HG02759 (cell line): ENCODE data around the gene LDAF1.
"Not testable (repeated sequence)": the region's sequence is repeated elsewhere in the genome, so short reads cannot be mapped to it uniquely, and the experiment has no call there.

Source experiments
- ATAC-seq: cut with Tn5 transposase; IDR thresholded peaks from one replicate; pipeline ENCODE4 v1.9.1; 2021; ENCODE audit warnings: mild to moderate bottlenecking, moderate library complexity; ENCODE audit not compliant: unreplicated experiment

Gene LDAF1

GRCh38 chr16:21158208-21159110, at the start of gene LDAF1:
LDAF1 (plus strand) TSS chr16:21158674; CDS start chr16:21161183, 2,509 bp downstream.
- ATAC-seq, result peak; percentile 91

GRCh38 chr16:21115551-21115950, 42.9 kb upstream of the LDAF1 start:
- ATAC-seq, result not testable (repeated sequence)

DNA sequence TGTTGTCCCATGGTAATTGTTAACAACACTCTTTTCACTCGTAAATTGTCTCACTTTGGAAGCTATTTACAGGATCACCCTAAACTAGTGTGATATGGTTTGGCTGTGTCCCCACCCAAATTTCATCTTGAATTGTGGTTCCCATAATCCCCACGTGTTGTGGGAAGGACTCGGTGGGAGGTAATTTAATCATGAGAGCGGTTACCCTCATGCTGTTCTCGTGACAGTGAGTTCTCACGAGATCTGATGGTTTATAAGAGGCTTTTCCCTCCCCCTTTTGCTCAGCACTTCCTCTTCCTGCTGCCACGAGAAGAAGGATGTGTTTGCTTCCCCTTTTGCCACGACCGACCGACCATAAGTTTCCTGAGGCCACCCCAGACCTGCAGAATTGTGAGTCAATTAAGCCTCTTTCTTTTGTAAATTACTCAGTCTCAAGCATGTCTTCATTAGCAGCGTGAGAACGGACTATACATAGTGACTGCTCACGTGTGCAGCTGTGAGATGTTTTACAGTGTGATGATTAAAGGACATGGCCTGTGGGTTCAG, 42.3 kb upstream of the LDAF1 start:
- no peak for ATAC-seq

GRCh38 chr16:21117567-21117966, 40.9 kb upstream of the LDAF1 start:
- ATAC-seq, result no peak

DNA sequence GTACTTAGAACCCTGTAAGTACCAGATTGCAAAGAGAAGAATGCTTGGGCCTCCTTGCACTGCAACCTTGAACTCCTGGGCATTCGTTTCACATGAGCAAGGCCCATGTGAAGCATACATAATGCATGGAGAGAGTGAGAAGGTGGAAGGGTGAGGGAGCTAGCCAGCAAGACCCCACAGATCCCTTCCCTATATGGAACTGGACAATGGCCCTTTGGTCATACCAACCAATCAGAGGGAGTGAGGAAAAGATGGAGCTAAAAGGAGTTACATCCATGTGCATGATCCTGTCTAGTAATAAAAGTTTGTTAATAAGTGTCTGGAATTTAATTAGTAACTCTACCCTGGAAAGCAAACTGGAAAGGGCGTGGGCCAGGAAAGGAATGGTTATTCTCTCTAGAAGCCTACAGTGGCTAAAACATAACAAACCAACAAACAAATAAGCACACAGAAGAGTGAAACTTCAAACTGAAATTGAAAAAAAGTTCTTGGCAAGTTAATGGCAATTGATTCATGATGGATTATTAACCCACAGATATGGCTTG, 37.4 kb upstream of the LDAF1 start:
- ATAC-seq, result no peak

DNA sequence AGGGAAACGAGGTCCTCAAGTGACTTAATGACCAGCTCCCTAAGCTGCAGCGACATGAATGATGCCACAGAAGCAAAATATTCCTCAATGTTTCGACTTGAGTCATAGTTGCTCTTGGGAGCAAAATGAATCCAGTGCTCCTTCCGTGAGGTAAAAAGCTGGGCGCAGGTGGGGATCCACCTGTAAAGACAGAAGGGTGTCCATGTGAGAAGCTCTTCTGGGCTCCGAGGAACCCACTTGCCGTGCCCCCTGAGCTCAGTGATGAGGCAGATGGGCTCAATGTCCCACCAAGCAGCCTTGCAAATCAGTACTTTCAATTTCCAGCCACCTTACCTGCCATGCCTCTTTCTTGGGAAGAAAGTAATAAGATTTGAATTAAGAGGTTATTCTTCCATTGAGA, 33.3 kb upstream of the LDAF1 start:
- ATAC-seq, result no peak

- ATAC-seq, result no peak
Measured at GRCh38 chr16:21126518-21126917, 32.0 kb upstream of the LDAF1 start.

- ATAC-seq, result no peak
Measured at GRCh38 chr16:21128991-21129390, 29.5 kb upstream of the LDAF1 start.

- no peak for ATAC-seq
Measured at GRCh38 chr16:21130811-21131210, 27.7 kb upstream of the LDAF1 start.

DNA sequence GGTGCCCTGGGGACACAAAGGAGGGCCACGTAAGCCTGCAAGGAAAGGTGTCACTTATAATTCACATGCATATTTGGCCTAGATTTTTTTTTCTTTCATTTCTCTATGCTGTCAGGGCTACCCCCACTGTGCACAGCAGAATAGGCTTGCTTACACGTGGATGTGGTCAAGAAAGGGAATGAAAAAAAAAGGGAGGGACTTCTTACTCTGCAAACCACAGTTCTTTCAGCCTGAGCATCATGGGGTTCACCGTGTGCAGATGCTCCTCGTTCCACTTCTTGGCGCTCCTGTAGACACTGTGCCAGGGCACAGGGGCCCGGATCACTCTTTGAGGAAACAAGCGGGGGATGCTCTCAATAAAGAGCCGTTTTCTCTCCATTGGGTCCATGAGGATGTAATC, 24.4 kb upstream of the LDAF1 start:
- ATAC-seq, result no peak

GRCh38 chr16:21145738-21146137, 12.7 kb upstream of the LDAF1 start:
- ATAC-seq, result no peak

- ATAC-seq, result no peak
Measured at GRCh38 chr16:21150375-21151001, 8.0 kb upstream of the LDAF1 start, which contains the start of gene DNAH3. DNAH3 (minus strand) TSS chr16:21150846; CDS start chr16:21150319, 527 bp downstream.

DNA sequence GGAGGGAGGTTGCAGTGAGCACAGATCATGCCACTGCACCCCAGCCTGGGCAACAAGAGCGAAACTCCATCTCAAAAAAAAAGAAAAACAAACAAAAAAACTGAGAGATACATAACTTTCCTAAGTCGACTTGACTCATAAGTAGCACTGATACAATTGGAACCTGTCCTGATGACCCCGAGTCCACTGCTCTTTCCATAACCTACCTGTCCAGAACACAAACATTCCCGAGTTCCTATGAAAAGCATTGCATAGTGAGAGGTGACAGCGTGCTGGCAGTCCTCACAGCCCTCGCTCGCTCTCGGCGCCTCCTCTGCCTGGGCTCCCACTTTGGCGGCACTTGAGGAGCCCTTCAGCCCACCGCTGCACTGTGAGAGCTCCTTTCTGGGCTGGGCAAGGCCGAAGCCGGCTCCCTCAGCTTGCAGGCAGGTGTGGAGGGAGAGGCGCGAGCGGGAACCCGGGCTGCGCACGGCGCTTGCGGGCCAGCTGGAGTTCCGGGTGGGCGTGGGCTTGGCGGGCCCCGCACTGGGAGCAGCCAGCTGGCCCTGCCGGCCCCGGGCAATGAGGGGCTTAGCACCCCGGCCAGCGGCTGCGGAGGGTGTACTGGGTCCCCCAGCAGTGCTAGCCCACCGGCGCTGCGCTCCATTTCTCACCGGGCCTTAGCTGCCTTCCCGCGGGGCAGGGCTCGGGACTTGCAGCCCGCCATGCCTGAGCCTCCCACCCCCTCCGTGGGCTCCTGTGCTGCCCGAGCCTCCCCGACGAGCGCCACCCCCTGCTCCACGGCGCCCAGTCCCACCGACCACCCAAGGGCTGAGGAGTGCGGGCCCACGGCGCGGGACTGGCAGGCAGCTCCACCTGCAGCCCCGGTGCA, 6.1 kb upstream of the LDAF1 start:
- not testable (repeated sequence) for ATAC-seq

- ATAC-seq, result not testable (repeated sequence)
Measured at GRCh38 chr16:21153124-21153729, 5.2 kb upstream of the LDAF1 start.

DNA sequence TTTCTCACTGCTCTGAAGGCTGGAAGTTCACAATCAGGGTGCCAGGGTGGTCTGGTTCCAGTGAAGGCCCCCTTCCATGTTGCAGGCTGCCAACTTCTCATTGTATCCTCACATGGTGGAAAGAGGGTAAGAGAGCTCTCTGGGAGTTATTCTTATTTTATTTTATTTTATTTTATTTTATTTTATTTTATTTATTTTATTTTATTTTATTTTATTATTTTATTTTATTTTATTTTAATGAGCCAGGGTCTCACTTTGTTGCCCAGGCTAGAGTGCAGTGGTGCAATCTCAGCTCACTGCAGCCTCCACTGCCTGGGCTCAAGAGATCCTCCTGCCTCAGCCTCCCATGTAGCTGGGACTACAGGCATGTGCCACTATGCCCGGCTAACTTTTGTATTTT, 2.5 kb upstream of the LDAF1 start:
- ATAC-seq, result not testable (repeated sequence)

- no peak for ATAC-seq
Measured at GRCh38 chr16:21156767-21157467, 1.6 kb upstream of the LDAF1 start.

DNA sequence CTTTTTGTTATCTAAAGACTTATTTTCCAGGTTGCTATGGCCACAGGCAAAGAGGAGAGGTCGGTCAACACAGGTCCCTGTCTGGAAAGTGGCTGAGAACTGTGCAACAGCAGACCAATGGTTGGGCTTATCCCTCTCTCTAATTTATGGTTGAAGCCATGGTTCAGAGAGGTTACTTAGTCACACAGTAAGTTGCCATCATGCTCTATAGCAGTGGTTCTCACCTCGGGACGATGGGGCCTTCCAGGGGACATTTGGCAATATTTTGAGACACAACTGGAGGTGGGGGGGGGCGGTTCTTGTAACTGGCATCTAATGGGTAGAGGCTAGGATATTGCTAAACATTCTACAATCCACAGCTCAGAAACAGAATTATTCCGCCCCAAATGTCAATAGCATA, 842 bp upstream of the LDAF1 start:
- no peak for ATAC-seq

- no peak for ATAC-seq
Measured at GRCh38 chr16:21159281-21159951, 942 bp downstream of the LDAF1 start.

DNA sequence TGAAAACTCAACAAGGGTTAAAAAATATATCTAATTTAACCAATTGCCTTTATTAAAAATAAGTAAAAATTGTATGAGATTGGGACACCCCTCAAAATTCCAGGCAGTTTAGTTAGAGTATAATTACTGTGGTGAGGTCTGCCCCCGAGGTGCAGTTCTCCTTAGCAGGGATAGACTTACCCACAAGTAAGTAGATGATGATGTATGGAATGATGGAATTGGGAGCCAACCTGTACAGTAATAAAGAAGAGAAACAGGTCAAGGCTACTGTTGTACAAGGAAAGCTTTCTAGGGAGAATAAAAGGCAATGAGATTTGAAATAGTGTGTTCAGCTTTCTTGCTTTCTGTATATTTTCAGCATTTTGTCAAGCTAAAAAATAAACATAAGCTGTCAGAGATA, 1.8 kb downstream of the LDAF1 start:
- ATAC-seq, result no peak
